HG03354 (cell line): Measurements from ENCODE around the gene NT5C2.
"Not testable (repeated sequence)": the region's sequence is repeated elsewhere in the genome, so short reads cannot be mapped to it uniquely, and the experiment has no call there.

Experiments
- ATAC-seq: cut with Tn5 transposase; IDR thresholded peaks from one replicate; pipeline ENCODE4 v1.9.1; 2021; ENCODE audit warnings: mild to moderate bottlenecking; ENCODE audit not compliant: unreplicated experiment, poor library complexity, severe bottlenecking

NT5C2 gene

GRCh38 chr10:103135168-103135567 is 57.9 kb downstream of the NT5C2 start:
- ATAC-seq, result not testable (repeated sequence)

DNA sequence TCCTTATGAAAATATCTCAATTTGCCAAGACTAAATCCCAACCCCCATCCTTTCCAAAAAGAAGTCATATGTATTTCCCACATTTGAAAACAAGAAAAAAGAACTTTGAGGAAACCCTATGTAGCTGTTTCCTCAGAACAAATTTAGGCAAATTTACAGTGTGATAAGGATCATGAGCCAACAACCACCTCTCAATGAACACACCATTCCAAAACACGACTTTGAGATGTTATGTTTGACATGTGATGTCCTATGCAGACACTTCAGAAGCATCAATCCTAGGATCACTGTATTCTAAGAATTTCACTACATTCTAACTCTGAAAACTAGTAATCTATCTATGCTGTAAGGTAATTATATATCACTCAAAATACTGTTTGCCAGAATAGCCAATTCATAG is 62.2 kb downstream of the NT5C2 start:
- no peak for ATAC-seq

GRCh38 chr10:103130180-103130579 is 62.9 kb downstream of the NT5C2 start:
- not testable (repeated sequence) for ATAC-seq

- ATAC-seq, result no peak
These were observed 65.8 kb downstream of the NT5C2 start for GRCh38 chr10:103127241-103127640.

DNA sequence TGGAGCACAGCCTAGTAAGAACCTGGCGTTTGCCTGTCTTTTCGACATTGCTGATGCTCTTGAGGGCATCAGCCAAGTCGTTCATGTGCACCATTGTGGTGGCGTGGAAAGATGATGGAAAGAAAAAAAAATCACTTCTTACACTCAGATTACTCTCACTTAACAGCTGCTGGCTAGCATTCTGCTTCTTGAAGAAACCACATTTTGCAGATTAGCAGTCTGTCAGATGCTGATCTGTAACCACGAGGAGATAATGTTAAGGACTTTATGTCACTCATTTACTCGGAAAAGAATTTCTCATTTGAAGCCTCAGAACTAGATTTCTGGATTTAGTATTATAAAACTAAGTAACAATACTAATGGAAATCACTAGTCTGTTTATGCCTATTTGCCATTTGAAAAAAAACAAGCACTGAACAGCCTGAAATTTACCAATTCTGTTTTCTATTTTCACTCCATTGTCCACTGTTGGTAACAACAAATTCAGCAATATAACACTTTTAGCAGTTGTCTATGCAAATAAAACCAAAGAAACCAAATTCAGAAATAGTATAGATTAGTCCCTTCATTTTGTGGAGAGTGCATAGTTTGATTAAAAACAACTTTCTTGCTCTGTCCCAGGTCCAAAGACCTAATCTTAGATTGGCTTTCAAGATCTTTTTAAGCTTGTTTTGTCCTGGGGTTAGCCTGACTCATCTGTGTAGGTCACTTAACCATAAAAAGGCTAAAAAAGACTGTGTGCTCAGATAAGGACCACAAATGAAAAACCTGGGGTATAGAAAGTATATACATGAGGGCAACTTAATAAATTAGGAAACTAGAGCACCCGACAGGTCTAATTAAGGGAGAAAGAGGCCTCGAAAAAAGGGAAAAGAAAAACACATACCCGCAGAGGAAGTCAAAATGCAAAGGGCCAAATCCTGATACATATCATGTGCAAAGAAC is 67.5 kb downstream of the NT5C2 start:
- ATAC-seq, result peak; percentile 84

DNA sequence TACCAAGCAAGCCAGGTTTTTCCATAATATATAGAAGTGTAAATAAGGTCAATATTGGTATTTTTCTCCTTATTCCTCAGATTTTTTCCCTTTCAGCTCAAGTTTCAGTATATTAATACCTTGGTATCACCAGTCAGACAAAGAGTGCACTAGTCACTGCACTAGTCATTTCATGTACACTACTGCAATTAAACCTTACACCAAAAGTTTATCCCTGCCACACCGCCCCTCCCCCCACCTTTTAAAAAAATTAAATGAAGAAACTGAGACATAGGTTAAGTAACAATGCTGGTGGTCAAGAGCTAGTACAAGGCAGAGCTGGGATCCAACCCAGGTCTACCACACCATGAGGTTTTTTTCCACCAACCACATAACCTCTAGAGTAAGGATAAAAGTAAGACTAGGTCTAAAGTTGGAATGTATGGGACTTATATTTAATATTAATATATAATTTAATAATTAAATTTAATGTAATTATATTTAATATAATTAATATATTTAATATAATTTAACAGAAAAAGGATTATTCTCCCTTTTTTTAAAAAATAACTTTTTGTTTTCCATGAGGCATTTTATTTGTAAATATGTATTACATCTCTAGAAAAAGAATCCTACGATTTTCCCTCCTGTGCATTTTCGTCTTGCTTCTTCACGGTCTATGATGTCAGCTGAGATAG is 68.5 kb downstream of the NT5C2 start:
- no peak for ATAC-seq

DNA sequence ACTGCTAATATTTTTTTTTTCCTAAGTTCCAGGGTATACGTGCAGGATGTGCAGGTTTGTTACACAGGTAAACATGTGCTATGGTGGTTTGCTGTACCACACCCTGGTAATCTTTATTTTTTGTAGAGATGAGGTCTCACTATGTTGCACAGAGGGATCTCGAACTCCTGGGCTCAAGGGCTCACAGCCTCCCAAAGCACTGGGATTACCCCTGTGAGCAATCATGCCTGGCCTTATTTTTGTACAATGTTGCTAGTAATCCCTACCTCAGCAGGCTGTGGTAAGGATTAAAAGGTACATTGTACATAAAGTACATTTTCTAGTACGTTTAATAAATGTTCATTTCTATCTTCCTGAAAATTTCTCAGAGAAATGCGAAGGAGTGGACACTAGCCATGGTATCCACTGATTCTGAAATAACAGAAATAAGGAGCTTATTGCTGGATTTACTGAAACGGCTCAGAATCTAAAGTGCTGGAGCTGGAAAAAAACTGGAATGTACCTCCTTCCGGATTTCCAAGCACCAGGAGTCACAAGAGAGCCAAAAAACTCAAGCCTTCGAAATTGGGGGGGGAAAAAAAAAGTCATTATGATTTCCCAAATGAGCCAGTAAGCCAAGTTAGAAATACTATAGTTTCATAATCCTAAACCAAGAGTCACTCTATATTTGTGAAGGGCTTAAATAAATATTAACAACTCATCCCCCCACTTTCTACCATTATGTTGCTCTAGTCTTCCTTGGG is 69.6 kb downstream of the NT5C2 start:
- no peak for ATAC-seq

DNA sequence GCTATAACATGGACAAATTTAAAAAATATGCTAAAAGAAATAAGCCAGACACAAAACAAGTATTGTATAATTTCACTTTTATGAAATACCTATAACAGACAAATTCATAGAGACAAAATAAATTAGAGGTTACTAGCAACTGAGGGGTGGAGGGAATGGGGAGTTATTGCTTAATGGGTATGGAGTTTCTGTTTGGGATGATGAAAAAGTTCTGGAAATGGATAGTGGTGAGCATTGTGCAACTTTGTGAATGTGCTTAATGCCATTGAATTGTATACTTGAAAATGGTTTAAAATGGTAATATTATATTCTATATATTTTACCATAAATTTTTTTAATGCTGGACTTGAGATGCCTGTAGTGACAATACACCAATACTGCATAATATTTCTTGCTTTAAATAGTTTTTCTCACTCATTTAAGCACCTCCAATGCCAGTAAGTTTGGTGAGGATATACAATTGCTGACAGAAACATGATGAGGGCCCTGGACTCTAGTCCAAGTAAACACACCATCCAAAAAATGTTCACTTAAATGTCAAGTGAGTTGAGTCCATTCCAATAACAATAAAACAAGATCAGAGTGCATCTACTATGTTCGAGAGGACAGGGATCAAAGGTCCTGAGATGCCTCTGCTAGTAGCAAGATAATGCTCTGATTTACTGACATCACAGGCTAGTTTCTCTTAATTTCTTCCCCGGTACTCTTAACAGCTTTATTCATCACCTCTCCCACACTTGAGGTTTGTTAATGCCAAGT is 71.9 kb downstream of the NT5C2 start:
- ATAC-seq, result no peak

DNA sequence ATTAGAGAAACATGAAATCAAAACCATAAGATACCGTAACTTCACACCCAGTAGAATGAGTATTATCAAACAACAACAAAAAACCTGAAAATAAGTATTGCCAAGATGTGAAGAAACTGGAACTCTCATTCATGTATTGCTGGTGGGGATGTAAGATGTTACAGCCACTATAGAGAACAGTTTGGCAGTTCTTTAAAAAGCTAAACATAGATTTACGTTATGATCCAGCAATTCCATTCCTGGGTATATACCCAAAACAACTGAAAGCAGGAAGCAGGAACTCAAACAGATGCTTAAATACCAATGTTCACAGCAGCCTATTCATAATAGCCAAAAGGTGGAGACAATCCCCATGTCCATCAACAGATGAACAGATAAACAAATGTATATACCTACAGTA is 72.5 kb downstream of the NT5C2 start:
- ATAC-seq, result no peak

DNA sequence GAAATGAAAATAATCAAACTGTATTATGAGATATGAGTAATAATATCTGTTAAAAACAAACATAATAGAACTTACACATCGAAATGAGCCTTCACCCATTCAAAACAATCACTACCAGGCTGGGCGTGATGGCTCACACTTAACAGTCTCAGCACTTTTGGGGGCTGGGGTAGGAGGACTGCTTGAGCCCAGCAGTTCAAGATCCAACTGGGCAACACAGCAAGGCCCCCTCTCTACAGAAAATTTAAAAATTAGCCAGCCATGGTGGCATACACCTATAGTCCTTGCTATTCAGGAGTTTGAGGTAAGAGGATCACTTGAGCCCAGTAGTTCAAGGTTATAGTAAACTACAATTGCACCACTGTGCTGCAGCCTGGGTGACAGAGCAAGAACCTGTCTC is 75.8 kb downstream of the NT5C2 start:
- ATAC-seq, result no peak

DNA sequence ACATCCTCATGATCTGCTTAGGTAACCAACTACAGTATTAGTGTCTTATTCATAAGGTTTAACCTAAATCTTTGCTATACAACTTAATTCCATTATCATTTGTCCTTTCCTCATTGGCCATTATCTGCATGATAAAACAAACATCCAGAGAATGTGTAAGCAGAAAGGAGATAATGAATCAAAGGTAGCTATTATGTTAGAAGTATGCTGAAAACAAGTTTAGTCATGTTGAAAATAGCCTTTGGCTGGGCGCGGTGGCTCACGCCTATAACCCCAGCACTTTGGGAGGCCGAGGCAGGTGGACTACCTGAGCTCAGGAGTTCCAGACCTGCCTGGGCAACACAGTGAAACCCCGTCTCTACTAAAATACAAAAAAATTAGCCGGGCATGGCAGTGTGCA is 78.2 kb downstream of the NT5C2 start:
- no peak for ATAC-seq

DNA sequence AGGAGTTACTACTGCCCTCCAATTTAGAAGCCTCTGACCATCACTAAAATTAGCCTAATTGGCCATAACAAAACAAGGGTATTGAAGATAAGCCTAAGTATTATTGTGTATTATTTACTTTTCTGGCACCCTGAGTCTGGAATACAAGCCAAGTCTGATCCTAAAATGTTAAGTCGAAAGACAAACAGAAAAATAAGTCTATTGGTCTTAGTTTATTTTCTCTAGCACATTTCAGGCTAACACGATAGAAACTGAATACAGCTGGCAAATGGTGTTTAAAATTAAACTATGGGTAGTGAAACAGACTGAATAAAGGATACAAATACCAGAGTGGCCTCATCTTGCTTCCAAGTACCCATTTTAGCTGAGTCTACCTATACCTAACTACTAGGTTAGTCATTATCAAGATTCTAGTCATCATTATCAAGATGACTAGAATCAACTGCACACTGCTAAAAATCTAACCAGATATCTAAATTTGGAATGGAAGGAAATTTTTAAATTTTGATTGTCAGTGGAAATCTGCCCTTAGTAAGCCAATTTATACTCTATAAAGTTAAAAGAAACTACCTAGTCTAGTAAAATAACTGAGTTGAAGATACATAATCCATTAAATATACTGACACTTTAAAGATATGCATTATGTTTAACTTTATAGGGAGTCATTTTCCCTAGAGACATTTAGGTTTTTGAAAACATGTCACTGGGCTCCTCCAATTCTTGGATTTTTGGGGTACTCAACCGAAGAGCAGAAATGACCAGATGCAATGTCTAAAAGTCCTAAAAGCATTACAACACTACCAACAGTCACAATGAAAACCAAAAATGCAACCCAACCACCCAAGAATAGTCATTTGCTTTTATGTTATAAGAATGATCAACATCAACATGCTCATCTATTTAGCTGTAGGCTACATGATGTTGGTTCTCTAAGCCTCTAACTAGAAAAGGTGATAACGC is 80.9 kb downstream of the NT5C2 start:
- peak; percentile 83 for ATAC-seq

- peak; percentile 64 for ATAC-seq
These were observed 81.8 kb downstream of the NT5C2 start for GRCh38 chr10:103111031-103111917.

DNA sequence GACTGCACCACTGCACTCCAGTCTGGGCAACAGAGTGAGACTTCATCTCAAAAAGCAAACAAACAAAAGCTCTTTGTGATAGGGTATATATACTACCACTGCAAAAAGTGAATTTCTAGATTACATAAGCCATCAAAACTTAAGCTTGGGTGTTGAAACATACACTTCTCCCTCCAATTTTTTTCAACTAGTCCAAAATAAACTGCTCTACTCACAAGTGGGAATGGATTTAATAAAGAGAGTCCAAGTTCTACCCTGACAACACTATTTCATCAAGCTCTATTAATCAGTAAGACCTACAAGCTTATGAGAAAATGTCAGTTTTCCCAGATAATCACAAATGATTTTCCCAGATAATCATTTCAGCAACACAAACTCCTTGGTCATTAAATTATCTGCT is 82.7 kb downstream of the NT5C2 start:
- no peak for ATAC-seq

DNA sequence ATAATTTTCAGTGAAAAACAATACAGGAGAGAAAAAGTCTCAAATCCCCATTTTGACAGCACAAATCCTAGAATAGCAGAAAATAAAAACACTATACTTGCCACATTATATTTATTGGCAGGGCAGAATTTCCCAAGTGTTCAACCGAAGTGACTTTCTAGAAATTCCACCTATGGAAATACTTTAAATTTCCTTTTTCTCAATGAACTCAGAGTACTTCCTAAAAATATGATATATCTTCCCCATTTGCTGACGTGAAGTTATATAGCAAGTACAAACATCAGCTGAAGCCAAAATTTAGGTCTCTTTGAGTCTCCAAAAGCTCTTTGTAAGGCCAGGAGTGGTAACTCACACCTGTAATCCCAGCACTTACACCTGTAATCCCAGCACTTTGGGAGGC is 83.3 kb downstream of the NT5C2 start:
- ATAC-seq, result no peak

DNA sequence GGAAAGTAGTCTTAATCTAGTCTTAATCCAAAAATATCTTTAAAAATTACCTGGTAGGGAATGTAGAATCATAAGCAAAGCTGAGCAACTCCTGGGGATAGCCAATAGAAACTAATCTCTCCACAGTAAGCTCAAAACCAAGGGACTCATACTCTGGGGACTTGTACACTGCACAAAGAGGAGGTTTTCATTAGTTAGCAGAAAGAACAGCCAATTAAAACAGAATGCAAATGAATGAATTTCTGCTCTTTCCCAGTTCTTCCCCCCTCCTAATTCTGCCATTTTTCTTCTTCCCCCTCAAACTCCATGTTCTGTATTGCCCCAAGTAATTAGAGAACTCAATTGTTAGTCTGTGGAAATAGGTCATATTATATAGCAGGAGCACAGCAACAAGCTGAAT is 86.5 kb downstream of the NT5C2 start:
- ATAC-seq, result no peak

GRCh38 chr10:103105462-103105861 is 87.6 kb downstream of the NT5C2 start:
- no peak for ATAC-seq

DNA sequence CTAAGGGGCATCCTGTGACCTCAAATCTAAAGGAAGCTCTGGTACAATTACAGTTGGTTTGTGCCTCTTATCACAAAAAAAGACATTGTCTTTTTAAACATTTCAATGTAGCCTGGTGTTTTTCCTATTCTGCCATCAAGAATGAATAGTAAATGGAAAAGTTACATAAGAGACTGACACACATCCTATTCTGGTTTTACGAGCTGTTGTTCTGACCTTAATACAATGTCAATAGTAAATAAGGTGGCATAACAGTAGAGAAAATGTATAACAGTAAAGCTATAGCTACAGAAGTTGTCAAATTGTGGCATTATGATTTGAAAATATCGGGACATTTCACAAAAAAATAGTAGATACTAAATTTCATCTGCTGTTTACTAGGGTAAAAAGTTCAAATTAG is 88.4 kb downstream of the NT5C2 start:
- no peak for ATAC-seq
